Renal pelvis (tissue), 4 donors: ENCODE data around the gene TNK1. TPM values are rescaled to one million over a fixed set of nuclear protein-coding genes. Genes with fewer than 3 reads are reported as not detected.
A peak's percentile ranks its signal among the peaks of the same experiment; 100 is the strongest.

Experiments used
- DNase-seq: peaks from one replicate; pipeline ENCODE4 v3.0.0-alpha.2; 2013
- polyA plus RNA-seq, 3 donors: library from polyadenylated mRNA; unstranded; fragments of 120-200 nt; gene quantifications; one replicate each; pipeline ENCODE4 v1.2.1, GENCODE V29; 2013; ENCODE audit not compliant: insufficient read length in 3 of 3

TNK1 gene
- polyA plus RNA-seq, 3 donors: 5.7 to 7.9 (median 6.1) TPM

DNA sequence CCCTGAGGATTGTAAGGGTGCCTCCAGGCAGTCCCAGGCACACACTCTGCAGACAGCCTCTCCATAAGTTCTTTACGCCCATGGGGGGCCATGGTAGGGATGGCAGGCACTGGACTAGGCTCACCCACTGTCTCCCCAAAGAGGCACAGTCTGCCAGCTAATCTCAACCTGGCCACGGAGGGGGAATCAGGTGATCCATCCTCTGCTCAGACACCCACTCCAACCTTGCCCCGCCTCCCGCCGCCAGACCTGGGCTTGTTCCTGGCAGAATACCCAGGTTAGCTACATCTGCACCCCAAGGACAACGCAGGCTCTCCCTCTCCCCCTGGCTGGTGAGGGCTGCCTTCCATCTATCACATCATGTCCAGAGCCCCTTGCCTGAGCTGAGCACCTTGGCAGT, 28.0 kb downstream of the TNK1 start:
- no peak for DNase-seq

DNA sequence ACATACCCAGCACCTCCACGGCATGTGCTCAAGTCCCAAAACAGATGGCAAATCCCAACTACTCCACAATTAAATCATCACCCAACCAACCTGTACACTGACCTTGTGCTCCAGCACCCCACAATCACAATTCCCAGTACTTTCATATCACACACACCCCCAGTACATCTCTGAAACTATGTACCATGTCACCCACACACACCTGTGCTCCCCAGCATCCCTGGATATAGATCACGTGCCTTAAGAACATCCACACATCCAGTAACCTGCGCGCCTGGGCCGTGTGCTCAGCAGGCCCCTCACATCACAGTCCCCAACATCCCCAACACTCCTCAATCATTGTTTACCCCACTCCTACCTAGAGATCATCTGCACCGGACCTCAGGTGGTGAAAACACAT, 28.8 kb downstream of the TNK1 start:
- DNase-seq: no peak

GRCh38 chr17:7410634-7411426, 29.9 kb downstream of the TNK1 start:
- no peak for DNase-seq

GRCh38 chr17:7411427-7411750, 30.5 kb downstream of the TNK1 start:
- no peak for DNase-seq

DNA sequence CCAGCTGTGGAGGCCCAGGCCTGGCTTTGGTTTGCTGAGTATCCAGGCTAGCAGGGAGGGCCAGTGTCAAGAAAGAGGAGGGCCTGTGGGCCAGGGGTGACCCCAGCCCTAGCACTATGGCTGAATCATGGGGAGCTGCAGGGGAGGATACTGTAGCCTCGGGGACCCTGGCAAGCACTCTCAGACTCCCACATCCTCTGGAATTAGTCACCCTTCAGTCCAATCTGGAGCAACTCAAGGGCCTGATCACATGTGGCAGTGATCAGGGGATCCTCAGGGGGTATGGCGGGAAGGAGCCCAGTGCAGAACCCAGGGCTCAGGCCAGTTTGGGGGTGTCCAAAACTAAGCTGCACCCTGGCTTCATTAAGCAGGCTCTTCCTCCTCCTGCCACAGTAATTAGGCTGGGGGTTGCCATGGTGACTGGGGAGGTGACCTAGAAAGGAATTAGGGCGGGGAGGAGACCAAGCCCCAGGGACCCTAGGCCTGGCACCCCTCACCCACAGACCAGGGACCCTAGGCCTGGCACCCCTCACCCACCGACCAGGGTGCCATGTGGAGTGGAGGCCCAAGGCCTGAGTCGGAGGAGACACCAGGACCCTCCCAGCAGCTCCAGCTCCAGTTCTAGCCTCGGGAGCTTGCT, 32.6 kb downstream of the TNK1 start:
- DNase-seq: no peak

DNA sequence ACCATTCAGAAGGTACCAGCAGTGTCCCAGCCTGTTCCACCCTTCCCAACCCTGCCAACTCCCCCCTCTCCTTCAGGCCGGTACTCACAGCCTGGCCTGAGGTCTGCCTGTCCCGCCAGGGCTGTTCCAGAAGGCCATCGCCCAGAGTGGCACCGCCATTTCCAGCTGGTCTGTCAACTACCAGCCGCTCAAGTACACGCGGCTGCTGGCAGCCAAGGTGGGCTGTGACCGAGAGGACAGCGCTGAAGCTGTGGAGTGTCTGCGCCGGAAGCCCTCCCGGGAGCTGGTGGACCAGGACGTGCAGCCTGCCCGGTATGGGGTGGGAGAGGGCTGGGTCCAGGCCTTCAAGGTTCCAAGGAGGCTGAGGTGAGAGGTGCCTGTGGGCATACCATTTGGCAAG, 33.9 kb downstream of the TNK1 start:
- DNase-seq: no peak

DNA sequence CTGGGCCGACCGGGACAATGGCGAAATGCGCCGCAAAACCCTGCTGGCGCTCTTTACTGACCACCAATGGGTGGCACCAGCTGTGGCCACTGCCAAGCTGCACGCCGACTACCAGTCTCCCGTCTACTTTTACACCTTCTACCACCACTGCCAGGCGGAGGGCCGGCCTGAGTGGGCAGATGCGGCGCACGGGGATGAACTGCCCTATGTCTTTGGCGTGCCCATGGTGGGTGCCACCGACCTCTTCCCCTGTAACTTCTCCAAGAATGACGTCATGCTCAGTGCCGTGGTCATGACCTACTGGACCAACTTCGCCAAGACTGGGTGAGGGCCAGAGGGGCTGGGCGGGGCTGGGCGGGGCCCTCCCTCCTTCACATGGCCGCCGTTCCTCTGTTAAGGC, 34.9 kb downstream of the TNK1 start:
- no peak for DNase-seq

DNA sequence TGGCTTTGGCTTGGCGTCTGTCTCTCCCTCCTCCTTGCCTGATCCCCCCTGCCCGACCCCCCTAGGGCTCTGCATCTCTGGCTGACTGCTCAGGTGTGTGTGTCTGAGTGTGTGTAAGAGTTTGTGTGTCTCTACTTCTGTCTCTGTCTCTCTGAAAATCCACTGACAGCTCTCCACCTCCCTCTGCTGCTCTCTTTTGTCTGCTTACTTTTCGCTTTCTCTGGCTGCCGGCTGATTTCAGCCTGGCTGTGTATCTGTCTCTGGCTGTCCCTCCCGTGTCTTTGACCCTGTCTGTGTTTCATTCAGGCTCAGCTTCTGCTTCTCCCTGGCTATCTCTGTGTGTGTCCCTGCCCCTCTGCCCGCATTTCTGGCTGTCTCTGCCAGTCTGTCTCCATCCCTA, 35.4 kb downstream of the TNK1 start:
- DNase-seq: no peak

- DNase-seq: no peak
Measured at GRCh38 chr17:7417056-7417655, 36.3 kb downstream of the TNK1 start.

DNA sequence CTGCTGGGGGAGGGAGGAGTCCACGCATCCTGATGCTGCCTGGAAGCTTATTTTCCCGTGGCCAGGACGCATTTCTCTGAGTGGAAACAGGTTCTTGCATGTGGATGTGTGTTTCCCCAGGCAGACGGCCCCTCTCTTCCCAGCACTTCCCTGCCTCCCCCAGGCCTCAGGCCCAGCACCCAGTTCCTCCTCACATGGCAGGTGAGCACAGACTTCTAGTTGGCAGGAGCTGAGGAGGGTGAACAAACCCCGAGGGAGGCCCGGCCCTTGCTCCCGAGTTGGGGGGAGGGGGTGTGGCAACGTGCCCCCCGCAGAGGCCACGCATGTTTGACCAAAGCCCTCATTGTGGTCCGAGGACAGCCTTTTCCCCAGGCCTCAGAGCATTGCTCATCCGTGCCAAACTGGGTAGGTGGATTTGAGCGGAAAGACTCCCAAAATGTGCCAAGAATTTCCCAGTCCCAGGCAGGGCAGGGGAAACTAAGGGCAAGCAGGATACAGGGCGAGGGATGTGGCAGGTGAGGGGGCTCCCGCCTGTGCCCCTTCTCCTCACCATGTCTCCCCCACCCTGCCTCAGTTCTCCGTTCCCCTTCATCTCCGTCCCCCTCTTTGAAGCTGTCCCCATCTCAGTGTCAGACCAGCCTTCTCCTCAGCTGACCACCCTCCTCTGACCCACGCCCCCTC, 37.7 kb downstream of the TNK1 start:
- no peak for DNase-seq

DNA sequence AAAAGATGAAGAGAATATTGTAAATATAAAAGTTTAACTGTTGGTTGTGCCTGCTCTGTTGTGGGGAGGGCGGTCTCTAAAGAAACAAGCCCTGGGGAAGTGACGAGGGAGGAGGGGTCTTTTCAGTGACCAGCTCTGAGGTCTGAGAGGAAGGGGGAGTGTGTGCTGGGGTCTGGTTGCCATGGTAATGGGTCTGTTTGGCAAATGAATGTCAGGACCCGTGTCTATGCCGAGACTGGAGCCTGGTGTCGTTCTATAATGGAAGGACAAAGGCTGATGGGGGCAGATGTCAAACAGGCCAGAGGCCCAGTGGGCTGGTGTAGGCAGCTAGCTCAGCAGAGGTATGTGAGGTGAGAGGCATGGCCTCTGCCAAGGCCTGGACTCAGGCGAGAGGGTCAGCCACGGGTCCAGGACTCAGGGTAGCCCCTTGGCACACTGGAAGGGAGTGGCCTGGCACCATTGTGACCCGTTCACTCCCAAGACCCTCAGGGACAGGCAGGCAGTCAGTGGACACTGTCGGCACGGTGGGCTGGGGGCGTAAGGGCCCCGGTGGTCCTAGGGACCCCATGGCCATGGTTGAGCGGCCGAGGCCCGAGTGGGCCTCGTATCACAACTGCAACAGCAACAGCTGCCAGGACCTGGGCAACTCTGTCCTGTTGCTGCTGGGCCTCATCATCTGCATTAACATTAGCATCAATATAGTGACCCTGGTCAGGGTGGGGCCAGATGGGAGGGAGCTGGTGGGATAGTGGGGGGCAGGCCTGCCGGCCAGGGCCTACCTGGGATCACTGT, 39.1 kb downstream of the TNK1 start, which contains the start of gene SPEM1:
Gene SPEM1, plus strand, starts transcription at position 506 of the 792 bp plus-strand sequence. Its CDS starts 61 bp downstream, at position 567.
- peak; percentile 74 for DNase-seq

- DNase-seq: no peak
Measured at GRCh38 chr17:7421186-7421585, 40.3 kb downstream of the TNK1 start.

DNA sequence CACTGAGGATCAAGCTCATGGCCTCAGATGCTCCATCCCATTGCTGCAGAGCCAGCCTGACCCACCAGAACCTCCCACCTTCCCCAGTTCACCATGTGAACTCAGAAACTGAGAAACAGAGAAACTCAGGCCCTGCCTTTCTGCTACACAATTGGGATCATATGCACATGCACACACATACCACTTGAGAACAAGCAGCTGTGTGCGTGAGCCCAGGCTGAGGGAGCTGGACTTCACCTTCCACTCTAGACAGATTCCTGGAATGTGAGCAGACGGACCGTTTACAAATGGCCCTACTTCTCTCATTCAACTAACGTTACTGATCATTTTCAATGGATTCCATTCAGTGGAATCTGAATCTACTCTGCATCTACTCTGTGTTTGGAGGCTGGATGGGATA, 42.8 kb downstream of the TNK1 start:
- no peak for DNase-seq

DNA sequence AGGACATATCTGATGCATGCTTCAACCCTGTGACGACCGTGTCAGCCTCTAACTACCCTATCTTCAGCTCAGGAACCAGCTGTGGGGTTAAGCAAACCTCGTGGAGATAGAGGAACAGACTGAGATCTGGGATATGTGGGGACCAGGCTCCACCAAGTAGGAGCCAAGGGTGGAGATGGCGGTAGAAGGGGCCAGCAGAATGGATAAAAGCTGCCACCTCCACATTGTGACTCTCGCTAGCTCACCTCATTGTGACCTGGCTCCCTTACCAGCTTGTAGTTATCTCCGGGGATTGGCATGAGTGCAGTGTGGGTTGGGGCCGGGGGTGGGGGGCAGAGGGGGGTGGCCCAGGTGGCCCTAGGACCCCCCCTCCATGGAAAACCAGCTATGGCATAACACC, 44.4 kb downstream of the TNK1 start, which contains the start of gene SPEM2:
Gene SPEM2, plus strand, starts transcription at position 301 of the 400 bp plus-strand sequence. Its CDS starts 73 bp downstream, at position 374.
- DNase-seq: no peak

DNA sequence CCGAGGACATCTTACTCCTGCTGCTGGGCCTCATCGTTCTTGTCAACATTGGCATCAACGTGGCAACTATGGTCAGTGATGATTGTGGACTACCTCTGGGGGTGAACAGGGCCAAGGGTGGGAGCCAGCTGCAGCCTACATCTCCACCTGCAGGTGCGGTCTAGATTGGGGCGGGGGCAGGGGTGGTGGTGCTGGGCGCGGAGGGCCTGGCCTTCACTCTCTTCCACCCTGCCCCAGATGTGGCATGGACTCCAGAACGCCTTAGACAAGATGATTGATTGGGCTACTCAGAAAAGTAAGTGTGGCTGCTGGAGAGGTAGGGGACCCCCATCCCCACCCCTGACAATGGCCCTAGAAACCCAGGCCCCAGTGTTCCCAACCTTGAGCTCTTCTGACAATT, 44.9 kb downstream of the TNK1 start:
- no peak for DNase-seq

- no peak for DNase-seq
Measured at GRCh38 chr17:7426203-7426863, 45.4 kb downstream of the TNK1 start.

DNA sequence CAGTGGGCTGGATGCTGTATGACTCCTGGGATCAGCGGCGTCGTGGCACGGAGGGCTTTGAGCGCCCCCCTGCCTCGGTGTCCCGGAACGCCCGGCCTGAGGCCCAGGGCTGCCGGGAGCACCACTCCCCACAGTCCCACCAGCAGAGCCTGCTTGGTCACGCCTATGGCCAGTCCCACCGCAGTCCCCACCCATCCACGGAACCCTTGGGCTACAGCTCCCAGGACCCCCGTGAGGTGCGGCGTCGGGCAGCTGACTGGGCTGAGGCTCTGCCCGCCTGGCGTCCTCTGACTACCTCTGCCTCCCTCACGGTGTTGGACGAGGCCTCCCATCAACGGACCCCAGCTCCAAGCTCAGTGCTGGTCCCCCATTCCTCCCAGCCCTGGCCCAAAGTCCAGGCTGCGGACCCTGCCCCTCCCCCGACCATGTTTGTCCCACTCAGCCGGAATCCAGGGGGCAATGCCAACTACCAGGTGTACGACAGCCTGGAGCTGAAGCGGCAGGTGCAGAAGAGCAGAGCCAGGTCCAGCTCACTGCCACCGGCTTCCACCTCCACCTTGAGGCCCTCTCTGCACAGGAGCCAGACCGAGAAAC, 46.1 kb downstream of the TNK1 start:
- DNase-seq: no peak

DNA sequence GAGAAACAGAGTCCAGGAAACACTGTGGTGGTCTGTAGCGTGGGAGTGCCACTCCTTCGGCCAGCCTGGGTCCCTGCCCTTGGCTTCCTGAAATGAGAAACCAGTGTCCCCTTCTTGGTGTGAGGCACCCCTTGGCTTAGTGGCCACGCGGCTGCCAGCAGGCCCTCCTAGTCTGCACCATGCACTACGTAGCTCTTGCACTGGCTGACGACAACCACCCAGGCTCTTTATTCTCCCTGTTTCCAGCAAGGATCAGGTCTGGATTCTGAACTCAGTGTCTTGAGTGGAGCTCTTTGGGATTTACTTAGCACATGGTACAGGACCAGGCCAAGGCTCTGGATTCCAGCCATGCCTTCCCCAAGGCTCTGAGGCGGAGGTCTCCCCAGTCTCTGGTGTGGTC, 46.7 kb downstream of the TNK1 start:
- no peak for DNase-seq

GRCh38 chr17:7428557-7428956, 47.7 kb downstream of the TNK1 start, which contains the start of gene SPEM3:
Gene SPEM3, plus strand, starts transcription at chr17:7428857. Its CDS starts 46 bp downstream, at chr17:7428903.
- no peak for DNase-seq

DNA sequence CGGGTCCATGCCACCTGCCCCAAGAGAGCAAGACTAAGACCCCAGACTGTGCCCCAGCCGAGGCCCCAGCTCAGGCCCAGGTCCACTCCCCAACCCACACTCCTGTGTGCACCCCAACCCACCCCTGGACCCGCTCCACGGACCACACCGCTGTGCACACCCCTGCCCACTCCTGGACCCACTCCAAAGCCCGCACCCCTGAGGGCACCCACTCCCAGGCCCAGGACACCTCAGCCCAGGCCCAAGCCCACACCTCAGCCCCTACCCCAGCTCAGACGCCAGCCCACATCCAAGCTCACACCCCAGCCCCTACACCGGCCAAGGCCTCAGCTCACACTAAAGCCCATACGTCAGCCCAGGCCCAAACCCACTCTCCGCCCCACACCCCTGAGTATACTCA, 48.8 kb downstream of the TNK1 start:
- DNase-seq: no peak

DNA sequence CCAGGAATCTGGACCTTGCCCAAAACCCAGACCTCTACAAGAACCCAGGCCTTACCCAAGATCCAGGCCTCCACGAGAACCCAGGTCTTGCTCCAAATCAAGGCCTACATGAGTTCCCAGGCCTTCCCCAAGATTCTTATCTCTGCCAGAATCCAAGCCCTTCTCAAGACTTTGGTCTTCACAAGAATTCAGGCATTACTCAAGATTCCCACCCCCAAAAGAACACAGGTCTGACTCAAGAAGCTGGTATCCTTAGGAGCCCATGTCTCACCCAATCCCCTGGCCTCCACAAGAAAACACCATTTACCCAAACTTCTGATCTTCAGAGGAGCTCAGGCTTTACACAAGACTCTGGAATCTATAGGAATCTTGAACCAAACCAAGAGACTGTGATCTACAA, 50.3 kb downstream of the TNK1 start:
- no peak for DNase-seq
